Embryonic facial prominence (tissue), 1 donor: ENCODE measurements around the gene EOLA1.
"Not testable (repeated sequence)": the region's sequence is repeated elsewhere in the genome, so short reads cannot be mapped to it uniquely, and the experiment has no call there.

Source experiments
- DNase-seq: peaks from one replicate; pipeline ENCODE4 v3.0.0-alpha.2; 2016; ENCODE audit errors: extremely low spot score

Gene EOLA1

GRCh38 chrX:149540621-149541520 lies at the start of gene EOLA1:
Gene EOLA1 (plus strand): TSS chrX:149541012. CDS start chrX:149545631, 4,619 bp downstream.
- peak; percentile 79 for DNase-seq

- no peak for DNase-seq
Observed at GRCh38 chrX:149491812-149492211, 49.0 kb upstream of the EOLA1 start.

- DNase-seq: no peak
Observed at GRCh38 chrX:149493567-149494562, 46.9 kb upstream of the EOLA1 start.

- no peak for DNase-seq
Observed at GRCh38 chrX:149494844-149495565, 45.8 kb upstream of the EOLA1 start.

- no peak for DNase-seq
Observed at GRCh38 chrX:149495573-149496071, 45.2 kb upstream of the EOLA1 start.

GRCh38 chrX:149497054-149497453 lies 43.8 kb upstream of the EOLA1 start:
- DNase-seq: no peak

- DNase-seq: no peak
Observed at GRCh38 chrX:149497626-149498025, 43.2 kb upstream of the EOLA1 start.

- DNase-seq: no peak
Observed at GRCh38 chrX:149498767-149499166, 42.0 kb upstream of the EOLA1 start.

- no peak for DNase-seq
Observed at GRCh38 chrX:149499766-149500165, 41.0 kb upstream of the EOLA1 start.

GRCh38 chrX:149502923-149503322 lies 37.9 kb upstream of the EOLA1 start:
- DNase-seq: not testable (repeated sequence)

- DNase-seq: not testable (repeated sequence)
Observed at GRCh38 chrX:149503446-149503845, 37.4 kb upstream of the EOLA1 start.

- no peak for DNase-seq
Observed at GRCh38 chrX:149504226-149504914, 36.4 kb upstream of the EOLA1 start.

GRCh38 chrX:149504915-149505651 lies 35.7 kb upstream of the EOLA1 start, which contains the start of gene IDS:
Gene IDS (minus strand): TSS chrX:149505306. CDS start chrX:149505137, 169 bp downstream.
- peak; percentile 53 for DNase-seq

GRCh38 chrX:149505671-149506070 lies 35.1 kb upstream of the EOLA1 start:
- DNase-seq: no peak

- no peak for DNase-seq
Observed at GRCh38 chrX:149506349-149506748, 34.5 kb upstream of the EOLA1 start.

- DNase-seq: no peak
Observed at GRCh38 chrX:149508467-149508866, 32.3 kb upstream of the EOLA1 start.

GRCh38 chrX:149510386-149510785 lies 30.4 kb upstream of the EOLA1 start:
- no peak for DNase-seq

GRCh38 chrX:149511081-149511480 lies 29.7 kb upstream of the EOLA1 start:
- no peak for DNase-seq

- no peak for DNase-seq
Observed at GRCh38 chrX:149512225-149512885, 28.5 kb upstream of the EOLA1 start.
